Activated B cell treated with CpG ODN at 0.5 μM for 24 hours (primary cell): Measurements from ENCODE around the gene PSD4. TPM values are rescaled to one million over a fixed set of nuclear protein-coding genes. Genes with fewer than 3 reads are reported as not detected.

Experiments used
- ATAC-seq: fragments of 200-7000 bp; cut with Tn5 transposase; one replicate; pipeline ENCODE4 v1.10.0; 2021; ENCODE audit warnings: low read depth, mild to moderate bottlenecking, moderate library complexity
- CTCF ChIA-PET: fragments of 350-600 bp; sonication (Branson Sonifier 250); formaldehyde crosslinking; loops from one replicate; lab custom pipeline; 2021; ENCODE audit warnings: antibody characterized with exemption; lab: Charles Lee
- POLR2A ChIA-PET: fragments of 350-600 bp; sonication (Branson Sonifier 250); formaldehyde crosslinking; loops from one replicate; lab custom pipeline; 2021; ENCODE audit warnings: antibody characterized with exemption; lab: Charles Lee
- DNase-seq: peaks from one replicate; pipeline ENCODE4 v3.0.0; 2022
- H3K27ac Mint-ChIP-seq: one replicate; pipeline ENCODE4 v1.8.0; 2020; ENCODE audit warnings: mixed read lengths
- H3K27me3 Mint-ChIP-seq: one replicate; pipeline ENCODE4 v1.8.0; 2021; ENCODE audit warnings: mixed read lengths
- H3K36me3 Mint-ChIP-seq: one replicate; pipeline ENCODE4 v1.8.0; 2021; ENCODE audit warnings: low read depth, mixed read lengths
- H3K4me1 Mint-ChIP-seq: one replicate; pipeline ENCODE4 v1.8.0; 2021; ENCODE audit warnings: mixed read lengths
- H3K4me3 Mint-ChIP-seq: one replicate; pipeline ENCODE4 v1.8.0; 2020; ENCODE audit warnings: mild to moderate bottlenecking, mixed read lengths
- H3K9me3 Mint-ChIP-seq: one replicate; pipeline ENCODE4 v1.8.0; 2020; ENCODE audit warnings: mixed read lengths
- intact Hi-C: fragments of 100-400 bp; cut with micrococcal nuclease; formaldehyde crosslinking; loops from one replicate; pipeline ENCODE4 v1.15.1; 2024
- total RNA-seq: library from RNA; stranded (reverse); gene quantifications from 2 replicates; pipeline ENCODE4 v1.2.3, GENCODE V29; 2022
- TF ChIP-seq, protein P1 (sequence below): fragments of 200-600 bp; IDR thresholded peaks from one replicate; pipeline ENCODE4 v1.8.0; 2022; ENCODE audit warnings: antibody characterized with exemption, mild to moderate bottlenecking

Gene PSD4
- total RNA-seq, 1 donor from 2014 or later: 182 TPM

DNA sequence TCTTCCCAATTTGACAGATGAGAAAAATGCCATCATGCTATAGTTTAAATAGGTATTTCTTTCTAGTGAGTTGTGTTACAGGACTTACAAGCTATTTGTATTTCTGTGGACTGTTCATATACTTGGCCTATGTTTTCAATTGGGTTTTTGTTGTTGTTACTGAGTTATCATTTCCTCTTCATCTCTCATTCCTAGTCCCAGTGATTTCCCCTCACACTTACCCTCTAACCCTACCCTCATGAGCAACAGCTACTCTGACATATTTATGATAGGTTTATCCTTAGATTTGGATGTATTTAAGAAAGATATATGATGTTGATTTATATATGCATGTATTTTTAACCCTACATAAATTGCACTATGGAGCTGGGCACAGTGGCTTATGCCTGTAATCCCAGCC lies 10.9 kb upstream of the PSD4 start:
- ChIA-PET POLR2A (interaction anchor here (0.6 to 1.8 kb wide), 3 partner anchors 11 to 787 kb away, joined by 3 to 8 read pairs (median 3); partner anchors contain the start of gene PSD4), CTCF (interaction anchor here (1.2 to 2.0 kb wide), 2 partner anchors 25 to 36 kb away, joined by 5 to 8 read pairs; no protein-coding TSS in a partner anchor)
- intact Hi-C loops: no loop called here
- ATAC-seq (no peak), DNase-seq (no peak)
- no peaks in the 10 kb centered on the region for H3K9me3 Mint-ChIP-seq
- H3K27ac Mint-ChIP-seq: no peak overlapping the region
- H3K4me1 Mint-ChIP-seq: peaks cover 15% of the 10 kb centered on the region
- no peak overlapping the region for H3K4me3 Mint-ChIP-seq
- H3K36me3 Mint-ChIP-seq: no peaks in the 10 kb centered on the region
- TF ChIP-seq, protein P1, sequence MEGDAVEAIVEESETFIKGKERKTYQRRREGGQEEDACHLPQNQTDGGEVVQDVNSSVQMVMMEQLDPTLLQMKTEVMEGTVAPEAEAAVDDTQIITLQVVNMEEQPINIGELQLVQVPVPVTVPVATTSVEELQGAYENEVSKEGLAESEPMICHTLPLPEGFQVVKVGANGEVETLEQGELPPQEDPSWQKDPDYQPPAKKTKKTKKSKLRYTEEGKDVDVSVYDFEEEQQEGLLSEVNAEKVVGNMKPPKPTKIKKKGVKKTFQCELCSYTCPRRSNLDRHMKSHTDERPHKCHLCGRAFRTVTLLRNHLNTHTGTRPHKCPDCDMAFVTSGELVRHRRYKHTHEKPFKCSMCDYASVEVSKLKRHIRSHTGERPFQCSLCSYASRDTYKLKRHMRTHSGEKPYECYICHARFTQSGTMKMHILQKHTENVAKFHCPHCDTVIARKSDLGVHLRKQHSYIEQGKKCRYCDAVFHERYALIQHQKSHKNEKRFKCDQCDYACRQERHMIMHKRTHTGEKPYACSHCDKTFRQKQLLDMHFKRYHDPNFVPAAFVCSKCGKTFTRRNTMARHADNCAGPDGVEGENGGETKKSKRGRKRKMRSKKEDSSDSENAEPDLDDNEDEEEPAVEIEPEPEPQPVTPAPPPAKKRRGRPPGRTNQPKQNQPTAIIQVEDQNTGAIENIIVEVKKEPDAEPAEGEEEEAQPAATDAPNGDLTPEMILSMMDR: no peak
- H3K27me3 Mint-ChIP-seq: no peaks in the 10 kb centered on the region

DNA sequence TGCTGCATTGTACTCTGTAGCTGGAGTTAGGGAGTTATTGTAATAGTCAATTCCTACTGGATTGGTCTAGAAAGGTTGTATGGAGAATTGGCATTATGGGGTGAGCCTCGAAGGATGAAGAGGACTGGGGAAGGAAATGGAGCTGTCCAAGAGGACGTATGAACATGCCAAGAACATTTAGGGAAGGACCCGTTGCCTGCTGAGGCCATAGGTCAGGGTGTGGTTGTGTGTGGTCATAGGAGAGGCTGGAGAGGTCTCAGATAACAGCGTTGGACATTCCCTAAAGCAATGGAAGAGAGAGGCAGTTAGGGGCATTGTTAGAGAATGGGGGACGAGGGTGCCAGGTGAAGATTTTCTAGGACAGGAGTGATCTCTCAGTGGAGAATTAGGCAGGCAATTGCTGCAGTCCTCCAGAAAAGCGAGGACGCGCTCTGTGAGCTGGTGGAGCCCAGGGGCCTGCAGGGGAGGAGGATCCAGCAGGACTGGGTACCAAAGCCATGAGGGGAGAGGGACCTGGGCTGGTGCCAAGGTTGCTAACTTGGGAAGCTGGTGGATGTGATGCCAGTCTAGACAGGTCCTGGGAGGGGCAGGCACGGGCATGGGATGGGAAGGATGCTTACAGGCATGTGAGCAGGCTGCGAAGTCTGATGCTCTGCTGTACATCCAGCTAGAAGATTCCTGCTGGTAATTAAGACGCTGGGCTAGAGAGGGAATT lies 9.4 kb upstream of the PSD4 start:
- no peaks in the 10 kb centered on the region for H3K36me3 Mint-ChIP-seq
- H3K9me3 Mint-ChIP-seq: no peaks in the 10 kb centered on the region
- H3K27me3 Mint-ChIP-seq: no peaks in the 10 kb centered on the region
- CTCF ChIA-PET: interaction anchor here (0.7 kb wide), 1 partner anchor 34 kb away, joined by 3 read pairs; no protein-coding TSS in a partner anchor
- intact Hi-C loops: no loop called here
- H3K4me3 Mint-ChIP-seq: no peak overlapping the region
- ATAC-seq (no peak), DNase-seq (no peak)
- POLR2A ChIA-PET: interaction anchor here (0.7 to 1.4 kb wide), 2 partner anchors 10 to 213 kb away, joined by 3 to 6 read pairs; partner anchors contain the start of gene PSD4
- peaks cover 22% of the 10 kb centered on the region for H3K4me1 Mint-ChIP-seq
- TF ChIP-seq, protein P1: no peak
- no peak overlapping the region for H3K27ac Mint-ChIP-seq

DNA sequence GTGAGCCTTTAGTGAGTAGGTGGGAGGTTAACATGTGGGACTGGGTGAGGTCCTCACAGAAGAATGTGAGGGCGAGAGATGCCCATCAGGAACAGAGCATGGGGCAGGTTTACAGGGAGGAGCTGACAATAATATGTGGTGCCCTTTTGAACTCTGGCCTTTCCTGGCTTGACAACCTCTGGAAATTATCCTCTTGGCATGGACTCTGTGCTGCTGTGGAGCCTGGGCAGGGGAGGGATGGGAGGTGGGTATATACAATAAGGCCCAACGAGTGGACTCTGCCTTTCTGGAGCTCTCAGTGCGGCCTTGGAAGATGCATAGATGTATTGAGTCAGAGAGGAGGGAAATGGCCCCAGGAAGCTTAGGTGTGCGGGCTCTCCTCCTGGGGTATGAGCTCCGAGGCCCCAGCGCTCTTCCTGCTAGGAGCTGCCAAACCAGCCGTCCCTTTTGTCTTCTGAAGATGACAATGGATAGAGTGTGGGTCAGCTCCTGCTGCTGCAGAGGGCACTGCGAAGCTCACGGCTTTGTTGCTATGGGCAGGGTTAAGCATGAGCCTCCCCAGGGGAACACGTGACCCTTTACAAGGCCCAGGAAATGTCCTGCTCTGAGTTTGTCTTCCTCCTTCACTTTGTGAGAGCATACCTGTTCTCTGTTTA lies 8.7 kb upstream of the PSD4 start:
- no peaks in the 10 kb centered on the region for H3K27me3 Mint-ChIP-seq
- no peaks in the 10 kb centered on the region for H3K36me3 Mint-ChIP-seq
- POLR2A ChIA-PET: no interaction called here
- intact Hi-C loops: no loop called here
- no peak overlapping the region for H3K27ac Mint-ChIP-seq
- TF ChIP-seq, protein P1: no peak
- ATAC-seq (no peak), DNase-seq (no peak)
- H3K4me3 Mint-ChIP-seq: no peak overlapping the region
- CTCF ChIA-PET: interaction anchor here (0.7 kb wide), 1 partner anchor 33 kb away, joined by 3 read pairs; no protein-coding TSS in a partner anchor
- H3K4me1 Mint-ChIP-seq: peaks cover 27% of the 10 kb centered on the region
- no peaks in the 10 kb centered on the region for H3K9me3 Mint-ChIP-seq

DNA sequence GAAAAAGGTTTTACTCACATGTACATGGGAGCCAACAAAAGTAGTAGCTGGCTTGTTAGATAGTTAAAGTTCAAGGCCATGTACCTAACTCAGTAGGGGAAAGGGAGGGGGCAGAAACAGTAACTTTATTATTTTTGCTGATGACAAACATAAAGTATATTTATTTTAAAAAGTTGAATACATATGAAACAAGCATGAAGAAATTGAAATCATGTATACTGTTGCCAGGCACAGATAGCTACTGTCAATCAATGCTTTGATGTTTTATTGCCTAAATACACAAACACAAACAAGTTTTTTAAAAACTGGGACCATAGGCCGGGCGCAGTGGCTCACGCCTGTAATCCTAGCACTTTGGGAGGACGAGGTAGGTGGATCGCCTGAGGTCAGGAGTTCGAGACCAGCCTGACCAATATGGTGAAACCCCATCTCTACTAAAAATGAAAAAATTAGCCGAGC lies 7.6 kb upstream of the PSD4 start:
- CTCF ChIA-PET: interaction anchor here (0.7 kb wide), 1 partner anchor 8 kb away, joined by 3 read pairs; no protein-coding TSS in a partner anchor
- no peaks in the 10 kb centered on the region for H3K27me3 Mint-ChIP-seq
- no peak overlapping the region for H3K4me3 Mint-ChIP-seq
- H3K4me1 Mint-ChIP-seq: peaks cover 31% of the 10 kb centered on the region
- POLR2A ChIA-PET: no interaction called here
- H3K27ac Mint-ChIP-seq: no peak overlapping the region
- peaks cover 2% of the 10 kb centered on the region for H3K36me3 Mint-ChIP-seq
- TF ChIP-seq, protein P1: no peak
- DNase-seq: no peak
- no peak for ATAC-seq
- peaks cover 2% of the 10 kb centered on the region for H3K9me3 Mint-ChIP-seq
- intact Hi-C loops: no loop called here
